K562 (cell line): Measurements from ENCODE around the gene TENM3. TPM values are rescaled to one million over a fixed set of nuclear protein-coding genes. Genes with fewer than 3 reads are reported as not detected.

Source experiments
- ATAC-seq: fragments of 200-7000 bp; cut with Tn5 transposase; 3 replicates; pipeline ENCODE4 v1.9.1; 2020; ENCODE audit warnings: moderate library complexity
- BruUV-seq: library from RNA; stranded (reverse); fragments of 400-500 nt; replicated peaks from 2 replicates; lab custom pipeline; 2021; lab: Mats Ljungman, UMichigan
- CTCF ChIA-PET: fragments of 300-600 bp; formaldehyde crosslinking; extraction: SDS; loops from one replicate; lab custom pipeline; 2021; ENCODE audit warnings: low intra/inter-chr PET ratio; lab: Yijun Ruan, JAX
- POLR2A ChIA-PET: fragments of 300-600, 350-650 bp; sonication (Branson Sonifier 250); formaldehyde crosslinking; extraction: SDS; loops from one replicate; lab custom pipeline; 2021; ENCODE audit warnings: antibody characterized with exemption, inconsistent platforms; lab: Yijun Ruan, JAX
- DNase-seq, 4 experiments: peaks; one replicate each; pipeline versions ENCODE4 v3.0.0 to v3.0.0-alpha.2; 2011 to 2018; ENCODE audit warnings: low spot score in 3 of 4, mixed read lengths in 3 of 4; ENCODE audit errors: extremely low read depth in 1 of 4
- FAIRE-seq: peaks from 2 replicates; lab custom pipeline; 2011; peaks lifted over from hg19 to GRCh38; lab: Jason Lieb, UNC
- H2AFZ ChIP-seq: 2 replicates; pipeline ENCODE4 v1.6.0; 2011; ENCODE audit warnings: low read depth, low read length, control low read depth, inconsistent platforms
- H3K27ac ChIP-seq: fragments of 200-600 bp; 3 replicates; pipeline ENCODE4 v1.8.0; 2011; ENCODE audit warnings: low read depth, mild to moderate bottlenecking, control low read depth, inconsistent platforms, low read length, moderate library complexity, mixed read lengths; ENCODE audit errors: extremely low read depth
- H3K27me3 ChIP-seq, 2 experiments: fragments of 300-600 bp in 1 of 2; 2 replicates in 1 of 2; 3 replicates in 1 of 2; pipeline versions ENCODE4 v1.6.0 to v1.8.0; 2011; ENCODE audit warnings: inconsistent platforms in 2 of 2, low read length in 2 of 2, mild to moderate bottlenecking in 1 of 2, mixed read lengths in 1 of 2, moderate library complexity in 1 of 2; ENCODE audit not compliant: control insufficient read depth in 2 of 2, insufficient read depth in 2 of 2
- H3K36me3 ChIP-seq: fragments of 300-600 bp; 3 replicates; pipeline ENCODE4 v1.8.0; 2011; ENCODE audit warnings: mild to moderate bottlenecking, low read length, inconsistent platforms; ENCODE audit not compliant: control insufficient read depth, insufficient read depth
- H3K4me1 ChIP-seq, 2 experiments: fragments of 200-600 bp in 1 of 2; replicated peaks in 1 of 2; 2 replicates in 1 of 2; 3 replicates in 1 of 2; pipeline versions ENCODE4 v1.5.1 to v1.8.0; 2011; ENCODE audit warnings: inconsistent platforms in 2 of 2, low read length in 2 of 2, mild to moderate bottlenecking in 1 of 2, mixed read lengths in 1 of 2, moderate library complexity in 1 of 2; ENCODE audit not compliant: control insufficient read depth in 2 of 2, insufficient read depth in 2 of 2
- H3K4me2 ChIP-seq: 2 replicates; pipeline ENCODE4 v1.6.1; 2011; ENCODE audit warnings: low read length, control low read depth, inconsistent platforms, mixed read lengths; ENCODE audit not compliant: insufficient read depth
- H3K4me3 ChIP-seq: fragments of 200-600 bp; sonication (generic), shearing (Covaris generic); 2 replicates; pipeline ENCODE4 v1.5.1; 2016; ENCODE audit warnings: control low read depth, inconsistent platforms
- H3K79me2 ChIP-seq: fragments of 200-600 bp; 3 replicates; pipeline ENCODE4 v1.8.0; 2011; ENCODE audit warnings: low read length, inconsistent platforms; ENCODE audit not compliant: control insufficient read depth, insufficient read depth
- H3K9ac ChIP-seq, 2 experiments: 2 replicates each; pipeline versions ENCODE4 v1.6.0 to v1.6.1; 2011; ENCODE audit warnings: low read depth in 2 of 2, low read length in 2 of 2, control low read depth in 1 of 2, inconsistent platforms in 1 of 2, mild to moderate bottlenecking in 1 of 2, mixed read lengths in 1 of 2; ENCODE audit not compliant: insufficient read depth in 1 of 2
- H3K9me1 ChIP-seq: one replicate; pipeline ENCODE4 v1.6.0; 2011; ENCODE audit warnings: inconsistent platforms, mild to moderate bottlenecking, low read length, moderate library complexity; ENCODE audit not compliant: control insufficient read depth, insufficient read depth
- H3K9me3 ChIP-seq: replicated peaks from 2 replicates; pipeline ENCODE4 v1.5.1; 2011; ENCODE audit warnings: low read depth, low read length, inconsistent platforms; ENCODE audit not compliant: control insufficient read depth, insufficient read depth
- H4K20me1 ChIP-seq: replicated peaks from 2 replicates; pipeline ENCODE4 v1.6.1; 2011; ENCODE audit warnings: low read length, inconsistent platforms, mixed read lengths; ENCODE audit not compliant: control insufficient read depth, insufficient read depth
- ARID2 ChIP-seq: fragments of 450-650 bp; IDR thresholded peaks from 2 replicates; pipeline ENCODE4 v1.6.1; 2017; ENCODE audit warnings: antibody characterized with exemption, mild to moderate bottlenecking
- ETS2 ChIP-seq: IDR thresholded peaks from 2 replicates; pipeline ENCODE4 v1.6.1; 2016; ENCODE audit warnings: borderline replicate concordance, missing genetic modification characterization, mild to moderate bottlenecking, moderate library complexity, missing compliant biosample characterization; ENCODE audit not compliant: poor library complexity, severe bottlenecking
- HDAC3 ChIP-seq: fragments of 450-650 bp; IDR thresholded peaks from 2 replicates; pipeline ENCODE4 v1.6.1; 2018; ENCODE audit warnings: borderline replicate concordance, mild to moderate bottlenecking, moderate library complexity; ENCODE audit not compliant: partially characterized antibody
- MBD2 ChIP-seq: sonication (generic); IDR thresholded peaks from 2 replicates; pipeline ENCODE4 v1.6.1; 2016; ENCODE audit warnings: low read depth, borderline replicate concordance
- ZNF324 ChIP-seq: fragments of 250-450 bp; sonication (Bioruptor Pico); IDR thresholded peaks from 2 replicates; pipeline ENCODE4 v1.4.0; 2020; ENCODE audit warnings: mild to moderate bottlenecking
- WGBS: fragments of 100-300 bp; shearing (Covaris generic); methylation state at CpG from one replicate; pipeline ENCODE4 v1.1.6; 2016; ENCODE audit warnings: low coverage, mixed read lengths; ENCODE audit not compliant: insufficient coverage; ENCODE audit errors: missing lambda C conversion rate; 5-methylcytosine and 5-hydroxymethylcytosine counted together
- in situ Hi-C: fragments of 300-500 bp; cut with MboI; formaldehyde crosslinking; loops from 4 replicates; pipeline ENCODE4 v1.15.0; 2018; ENCODE audit warnings: inconsistent platforms, mixed read lengths
- intact Hi-C: fragments of 100-400 bp; cut with micrococcal nuclease; formaldehyde crosslinking; loops from 2 replicates; pipeline ENCODE4 v1.14.2; 2022
- polyA plus RNA-seq, 8 experiments: library from polyadenylated mRNA; depleted of rRNA in 4 of 8; stranded (reverse) in 5 of 8; unstranded in 3 of 8; fragments of >200 nt; fragmentation: Nextera tagmentation in 2 of 8; fragmentation: Illumina TruSeq in 1 of 8; extraction: Ambion mirVana in 2 of 8; extraction: Trizol in 1 of 8; gene quantifications; 2 replicates each; pipeline versions ENCODE4 v1.2.1 to v1.2.3, GENCODE V29; 2011 to 2014; ENCODE audit warnings: inconsistent platforms in 1 of 8, missing spikeins in 1 of 8
- total RNA-seq, 7 experiments: library from RNA; depleted of rRNA in 6 of 7; stranded (reverse); fragments of >200 nt in 6 of 7; fragmentation: Illumina TruSeq in 2 of 7; extraction: Trizol in 2 of 7; gene quantifications; 2 replicates each; pipeline versions ENCODE4 v1.2.1 to v1.2.3, GENCODE V29; 2011 to 2021; ENCODE audit warnings: low replicate concordance in 1 of 7
- TF ChIP-seq, protein P1 (sequence below): fragments of 250-450 bp; sonication (Bioruptor Pico); IDR thresholded peaks from 2 replicates; pipeline ENCODE4 v1.8.0; 2021; ENCODE audit warnings: borderline replicate concordance, mild to moderate bottlenecking, moderate library complexity; ENCODE audit not compliant: poor library complexity, severe bottlenecking

The TENM3 gene
- total and polyA plus RNA-seq, 9 of the 15 experiments (the other 6 are each of a cell fraction or from before 2014, with no cell fraction given) = 0.01 to 0.02 TPM; not detected in 7

DNA sequence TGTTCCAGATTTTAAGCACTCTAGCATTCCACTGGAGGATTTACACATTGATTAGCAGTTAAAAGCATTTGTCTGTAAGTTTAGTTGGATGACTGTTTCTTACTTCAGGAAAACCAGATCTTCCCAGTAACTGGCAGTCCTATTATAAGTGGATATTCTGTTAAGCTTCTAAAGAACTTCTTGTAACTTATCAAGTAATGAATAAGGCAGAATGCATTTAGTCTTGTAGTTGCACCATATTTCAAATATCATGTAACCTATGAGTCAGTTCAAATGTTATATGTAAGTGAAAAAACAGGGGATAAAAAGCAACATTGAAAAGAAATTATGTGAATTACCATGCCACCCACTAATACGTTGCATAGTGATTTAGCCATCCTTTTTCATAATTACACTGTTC, 30.2 kb upstream of the TENM3 start:
- BruUV-seq = no TSS peak
- no peak overlapping the region for H3K4me3 ChIP-seq
- intact Hi-C loops = no loop called here
- H3K9me1 ChIP-seq = no peaks in the 10 kb centered on the region
- CTCF ChIA-PET = no interaction called here
- no peak for DNase-seq
- FAIRE-seq = no peak
- no peak overlapping the region for H3K27ac ChIP-seq
- no peaks in the 10 kb centered on the region for H3K4me1 ChIP-seq
- no peak overlapping the region for H3K4me2 ChIP-seq
- TF ChIP-seq ZNF324 (CRISPR knock-in tag) (no peak), ETS2 (no peak), ARID2 (no peak), MBD2 (no peak), HDAC3 (no peak)
- TF ChIP-seq, protein P1, sequence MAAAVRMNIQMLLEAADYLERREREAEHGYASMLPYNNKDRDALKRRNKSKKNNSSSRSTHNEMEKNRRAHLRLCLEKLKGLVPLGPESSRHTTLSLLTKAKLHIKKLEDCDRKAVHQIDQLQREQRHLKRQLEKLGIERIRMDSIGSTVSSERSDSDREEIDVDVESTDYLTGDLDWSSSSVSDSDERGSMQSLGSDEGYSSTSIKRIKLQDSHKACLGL (CRISPR knock-in tag) = no peak
- H3K9ac ChIP-seq = no peak overlapping the region
- peaks cover 2 to 15% of the 10 kb centered on the region in 2 experiments; a peak in 2 of 5 replicates for H3K27me3 ChIP-seq
- no peaks in the 10 kb centered on the region for H3K79me2 ChIP-seq
- in situ Hi-C loops = no loop called here
- H4K20me1 ChIP-seq = no peaks in the 10 kb centered on the region
- 0% methylated on average over 1 of the region's 1 CpG for WGBS
- no peak overlapping the region for H2AFZ ChIP-seq
- POLR2A ChIA-PET = no interaction called here
- no peaks in the 10 kb centered on the region for H3K9me3 ChIP-seq
- ATAC-seq = no peak
- H3K36me3 ChIP-seq = no peaks in the 10 kb centered on the region
